ENCODE results near the gene DNM1.

DNA sequence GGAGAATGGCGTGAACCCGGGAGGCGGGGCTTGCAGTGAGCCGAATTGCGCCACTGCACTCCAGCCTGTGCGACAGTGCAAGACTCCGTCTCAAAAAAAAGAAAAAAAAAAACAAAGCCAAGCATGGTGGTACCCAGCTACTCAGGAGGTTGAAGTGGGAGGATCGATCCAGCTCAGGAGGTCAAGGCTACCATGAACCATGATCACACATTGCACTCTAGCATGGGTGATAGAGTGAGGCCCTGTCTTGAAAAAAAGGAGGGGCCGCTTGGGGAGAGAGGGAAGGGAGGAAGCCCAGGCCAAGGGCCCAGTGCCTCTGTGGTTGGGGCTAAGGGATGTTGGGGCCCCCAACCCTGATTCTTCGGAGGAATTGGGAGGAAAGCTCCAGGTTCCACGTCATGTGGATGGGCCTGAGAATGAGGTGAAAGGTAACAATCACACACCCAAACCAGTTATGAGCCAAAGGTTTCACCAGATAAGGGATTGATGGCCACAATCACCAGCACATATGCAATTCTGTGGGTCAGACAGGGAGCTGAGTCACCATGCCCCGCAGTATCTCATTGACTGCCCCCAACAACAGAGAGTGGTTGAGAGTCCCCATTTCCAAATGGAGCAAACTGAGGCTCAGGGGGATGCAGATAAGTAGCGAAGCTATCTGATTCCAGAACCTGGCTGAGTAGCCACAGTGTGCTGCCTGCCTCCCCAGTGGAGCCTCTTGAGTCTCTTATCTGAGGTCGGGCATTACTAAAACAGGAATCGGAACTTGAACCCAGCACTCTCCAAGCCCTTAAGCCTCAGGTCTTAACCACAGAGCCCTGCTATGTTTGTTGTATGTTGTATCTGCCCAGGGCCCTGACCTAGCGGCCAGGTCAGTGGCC lies 93.4 kb downstream of the DNM1 start:
- TF ChIP-seq, protein P1, sequence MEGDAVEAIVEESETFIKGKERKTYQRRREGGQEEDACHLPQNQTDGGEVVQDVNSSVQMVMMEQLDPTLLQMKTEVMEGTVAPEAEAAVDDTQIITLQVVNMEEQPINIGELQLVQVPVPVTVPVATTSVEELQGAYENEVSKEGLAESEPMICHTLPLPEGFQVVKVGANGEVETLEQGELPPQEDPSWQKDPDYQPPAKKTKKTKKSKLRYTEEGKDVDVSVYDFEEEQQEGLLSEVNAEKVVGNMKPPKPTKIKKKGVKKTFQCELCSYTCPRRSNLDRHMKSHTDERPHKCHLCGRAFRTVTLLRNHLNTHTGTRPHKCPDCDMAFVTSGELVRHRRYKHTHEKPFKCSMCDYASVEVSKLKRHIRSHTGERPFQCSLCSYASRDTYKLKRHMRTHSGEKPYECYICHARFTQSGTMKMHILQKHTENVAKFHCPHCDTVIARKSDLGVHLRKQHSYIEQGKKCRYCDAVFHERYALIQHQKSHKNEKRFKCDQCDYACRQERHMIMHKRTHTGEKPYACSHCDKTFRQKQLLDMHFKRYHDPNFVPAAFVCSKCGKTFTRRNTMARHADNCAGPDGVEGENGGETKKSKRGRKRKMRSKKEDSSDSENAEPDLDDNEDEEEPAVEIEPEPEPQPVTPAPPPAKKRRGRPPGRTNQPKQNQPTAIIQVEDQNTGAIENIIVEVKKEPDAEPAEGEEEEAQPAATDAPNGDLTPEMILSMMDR (IDR thresholded peaks at IDR 0.05): no peak
- TF ChIP-seq NRF1 (IDR thresholded peaks at IDR 0.05; ENCODE audit: low read depth, low read length) (no peak), POLR2AphosphoS5 (IDR thresholded peaks at IDR 0.05; ENCODE audit: low read depth, low read length) (no peak), EP300 (IDR thresholded peaks at IDR 0.05; ENCODE audit: borderline replicate concordance in 1 of 2, low read depth in 1 of 2, low read length in 1 of 2) (no peak), RCOR1 (IDR thresholded peaks at IDR 0.05; ENCODE audit: low read length) (no peak), RXRA (IDR thresholded peaks at IDR 0.05; ENCODE audit: borderline replicate concordance, low read depth) (no peak), TAF1 (IDR thresholded peaks at IDR 0.05; ENCODE audit: borderline replicate concordance, low read depth, low read length) (no peak), YY1 (IDR thresholded peaks at IDR 0.05; ENCODE audit: low read depth) (no peak), RAD21 (IDR thresholded peaks at IDR 0.05; ENCODE audit: low read length) (no peak), EZH2phosphoT487 (IDR thresholded peaks at IDR 0.05; ENCODE audit: borderline replicate concordance, low read depth) (no peak), JUND (IDR thresholded peaks at IDR 0.05) (no peak)
- TF ChIP-seq, protein P2, sequence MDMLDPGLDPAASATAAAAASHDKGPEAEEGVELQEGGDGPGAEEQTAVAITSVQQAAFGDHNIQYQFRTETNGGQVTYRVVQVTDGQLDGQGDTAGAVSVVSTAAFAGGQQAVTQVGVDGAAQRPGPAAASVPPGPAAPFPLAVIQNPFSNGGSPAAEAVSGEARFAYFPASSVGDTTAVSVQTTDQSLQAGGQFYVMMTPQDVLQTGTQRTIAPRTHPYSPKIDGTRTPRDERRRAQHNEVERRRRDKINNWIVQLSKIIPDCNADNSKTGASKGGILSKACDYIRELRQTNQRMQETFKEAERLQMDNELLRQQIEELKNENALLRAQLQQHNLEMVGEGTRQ (IDR thresholded peaks at IDR 0.05; ENCODE audit: borderline replicate concordance, low read depth, low read length): no peak

Measured in SK-N-SH (cell line).